GM18511 (cell line): Measurements from ENCODE around the gene NDUFA13.

ENCODE experiments used
- ATAC-seq: cut with Tn5 transposase; IDR thresholded peaks from one replicate; pipeline ENCODE4 v1.9.1; 2021; ENCODE audit warnings: mild to moderate bottlenecking, moderate library complexity; ENCODE audit not compliant: unreplicated experiment

Gene NDUFA13

DNA sequence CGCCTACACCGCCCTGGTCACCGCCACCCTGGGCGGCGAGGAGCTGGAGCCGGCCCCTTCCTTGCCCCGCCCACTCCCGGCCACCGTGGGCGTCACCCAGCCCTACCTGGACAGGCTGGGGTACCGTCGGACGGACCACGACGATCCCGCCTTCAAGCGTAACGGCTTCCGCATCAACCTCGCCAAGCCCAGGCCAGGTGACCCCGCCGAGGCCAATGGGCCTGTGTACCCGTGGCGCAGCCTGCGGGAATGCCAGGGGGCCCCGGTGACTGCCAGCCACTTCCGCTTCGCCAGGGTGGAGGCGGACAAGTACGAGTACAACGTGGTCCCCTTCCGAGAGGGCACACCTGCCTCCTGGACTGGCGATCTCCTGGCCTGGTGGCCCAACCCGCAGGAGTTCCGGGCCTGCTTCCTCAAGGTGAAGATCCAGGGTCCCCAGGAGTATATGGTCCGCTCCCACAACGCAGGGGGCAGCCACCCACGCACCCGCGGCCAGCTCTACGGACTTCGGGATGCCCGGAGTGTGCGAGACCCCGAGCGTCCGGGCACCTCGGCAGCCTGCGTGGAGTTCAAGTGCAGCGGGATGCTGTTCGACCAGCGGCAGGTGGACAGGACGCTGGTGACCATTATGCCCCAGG, 29.0 kb downstream of the NDUFA13 start:
- no peak for ATAC-seq

DNA sequence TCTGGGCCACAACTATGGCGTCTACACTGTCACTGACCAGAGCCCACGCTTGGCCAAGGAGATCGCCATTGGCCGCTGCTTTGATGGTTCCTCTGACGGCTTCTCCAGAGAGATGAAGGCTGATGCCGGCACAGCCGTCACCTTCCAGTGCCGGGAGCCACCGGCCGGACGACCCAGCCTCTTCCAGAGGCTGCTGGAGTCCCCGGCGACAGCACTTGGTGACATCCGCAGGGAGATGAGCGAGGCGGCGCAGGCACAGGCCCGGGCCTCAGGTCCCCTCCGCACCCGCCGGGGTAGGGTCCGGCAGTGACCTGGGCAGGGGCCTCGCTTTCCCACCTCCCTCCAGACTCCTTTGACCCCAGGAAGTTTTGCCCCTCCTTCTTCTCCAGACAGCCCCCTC, 29.7 kb downstream of the NDUFA13 start:
- ATAC-seq: no peak

DNA sequence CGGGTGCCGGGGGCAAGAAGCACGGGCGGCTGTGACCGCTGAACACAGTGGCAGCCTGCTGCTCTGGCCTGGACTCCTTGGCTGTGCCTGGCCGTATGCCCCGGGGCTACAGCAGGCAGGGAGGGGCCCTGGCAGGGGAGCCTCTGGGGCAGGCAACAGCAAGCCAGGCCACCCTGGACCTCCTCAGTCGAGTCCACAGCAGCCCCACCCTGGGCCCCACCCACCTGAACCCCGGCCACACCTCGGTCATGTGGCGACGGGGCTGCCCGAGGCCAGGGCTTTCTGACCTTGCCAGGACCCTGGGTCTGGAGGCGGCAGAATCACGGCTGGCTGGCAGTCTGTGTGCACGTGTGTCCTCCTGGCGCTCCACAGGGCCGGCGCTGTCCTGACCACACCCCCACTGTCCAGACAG, 30.7 kb downstream of the NDUFA13 start:
- no peak for ATAC-seq

DNA sequence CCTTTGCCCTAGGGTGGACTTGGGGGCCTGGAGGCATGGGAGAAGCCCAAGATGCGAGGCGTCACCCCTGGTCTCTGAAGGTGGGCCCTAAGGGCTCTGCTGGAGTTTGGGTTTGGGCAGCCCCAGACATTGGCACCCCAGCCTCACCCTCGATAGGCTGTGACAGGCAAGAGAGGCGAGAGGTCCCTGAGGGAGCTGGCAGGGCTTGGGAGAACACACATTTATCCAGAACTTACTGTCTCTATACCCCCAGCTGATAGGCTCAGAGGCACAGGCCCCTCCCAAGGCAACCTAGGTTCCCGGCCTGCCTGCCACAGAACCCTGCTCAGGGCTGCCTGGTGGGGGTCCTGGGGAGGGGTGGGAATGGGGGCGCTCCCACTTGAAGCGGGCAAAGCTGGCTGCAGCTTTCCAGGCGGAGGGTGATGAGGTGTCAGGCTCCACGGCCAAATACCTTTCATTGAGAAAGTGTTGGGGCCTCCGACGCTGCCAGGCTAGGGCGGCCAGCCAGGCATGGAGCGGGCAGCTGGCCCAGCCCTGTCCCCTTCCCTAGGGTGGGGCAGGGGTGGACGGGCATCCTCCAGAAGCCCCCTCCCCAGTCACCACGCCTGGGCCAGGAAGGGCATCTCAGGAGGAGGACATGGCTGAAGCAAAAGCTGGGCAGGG, 31.8 kb downstream of the NDUFA13 start:
- no peak for ATAC-seq

DNA sequence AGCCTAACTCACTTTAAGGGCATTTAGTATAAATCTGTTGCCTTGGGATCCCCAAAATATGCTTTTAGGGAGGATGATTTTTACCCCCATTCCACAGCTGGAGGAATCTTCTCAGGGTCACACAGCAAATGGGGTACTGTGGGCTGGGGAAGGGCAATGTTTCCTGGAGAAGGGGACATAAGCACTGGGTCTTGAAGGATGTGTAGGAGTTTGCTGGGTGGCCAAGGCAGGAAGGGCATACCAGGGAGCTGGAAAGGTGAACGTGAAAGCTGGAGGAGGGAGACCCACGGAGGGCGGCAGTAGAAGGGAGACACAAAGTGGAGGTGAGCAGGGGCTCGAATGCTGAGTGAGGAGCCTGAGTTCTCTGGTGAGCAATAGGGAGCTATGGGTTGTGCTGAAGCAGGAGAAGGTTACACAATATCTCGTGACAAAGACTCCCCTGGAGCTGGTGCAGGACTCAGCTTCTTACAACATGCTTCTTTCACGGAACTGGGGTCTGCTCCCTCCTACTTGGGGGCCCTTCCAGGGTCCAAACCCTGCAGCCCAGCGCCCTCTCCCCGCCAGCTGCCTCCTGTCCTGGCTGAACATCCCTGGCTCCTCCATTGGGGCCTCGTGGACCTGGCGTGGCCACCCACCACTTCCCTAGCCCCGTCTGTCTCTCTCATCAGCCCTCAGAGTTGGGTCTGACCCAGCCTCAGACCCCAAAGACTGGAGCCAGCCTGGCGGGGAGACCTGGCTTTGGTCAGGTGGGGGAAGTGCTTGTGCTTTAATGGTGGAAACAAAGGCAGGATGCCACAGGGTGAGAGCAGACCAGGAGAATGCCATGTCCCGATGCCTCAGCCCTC, 33.1 kb downstream of the NDUFA13 start:
- ATAC-seq: no peak

DNA sequence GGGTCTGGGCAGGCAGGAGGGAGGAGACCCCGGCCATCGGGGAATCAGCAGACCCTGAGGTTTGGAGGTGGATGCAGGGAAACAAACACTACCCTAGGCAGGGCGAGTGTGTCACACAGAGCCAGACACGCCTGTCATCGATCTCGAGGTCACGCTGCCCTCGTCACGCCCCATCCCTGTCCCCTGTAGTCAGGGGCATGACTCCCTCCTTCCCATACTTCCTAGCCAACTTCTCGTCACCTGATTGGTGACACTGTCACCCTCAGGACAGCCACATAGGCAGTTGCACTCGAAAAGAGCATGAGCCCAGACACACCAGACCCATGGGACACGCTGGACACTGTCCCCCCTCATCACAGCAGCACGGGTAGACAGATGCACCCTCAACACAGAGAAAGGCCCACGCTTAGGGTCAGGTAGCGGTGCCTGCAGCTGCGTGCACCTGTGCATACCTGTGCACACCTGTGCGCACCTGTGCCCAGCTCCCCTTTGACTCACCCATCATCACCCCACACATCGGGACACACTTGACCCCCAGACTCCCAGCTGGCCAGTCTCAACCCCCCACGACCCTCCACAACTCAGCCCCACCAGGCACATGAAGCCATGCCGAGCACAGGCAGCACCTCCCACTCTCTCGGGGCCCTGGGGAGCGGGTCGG, 33.9 kb downstream of the NDUFA13 start:
- ATAC-seq: no peak

DNA sequence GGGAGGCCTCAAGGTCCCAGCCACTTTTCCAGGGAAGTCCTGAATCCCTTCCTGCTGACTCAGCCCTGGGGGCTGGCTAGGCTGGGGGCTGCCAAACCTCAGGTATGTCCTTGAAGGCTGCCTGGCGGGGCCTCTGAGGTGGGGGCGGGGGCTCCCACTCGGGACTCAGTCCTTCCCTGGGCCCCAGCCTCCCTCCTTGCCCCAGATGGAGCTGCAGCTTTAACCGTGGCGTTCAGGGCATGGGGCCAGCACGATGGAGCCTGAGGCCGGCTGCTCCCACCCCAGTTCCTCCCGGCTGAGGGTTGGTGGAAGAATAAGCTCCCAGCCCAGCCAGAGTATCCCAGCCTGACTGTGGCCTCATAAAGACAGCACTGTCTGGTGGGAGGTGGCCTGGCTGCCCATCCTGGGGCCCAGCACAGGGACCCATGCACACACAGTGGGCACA, 34.5 kb downstream of the NDUFA13 start:
- no peak for ATAC-seq

DNA sequence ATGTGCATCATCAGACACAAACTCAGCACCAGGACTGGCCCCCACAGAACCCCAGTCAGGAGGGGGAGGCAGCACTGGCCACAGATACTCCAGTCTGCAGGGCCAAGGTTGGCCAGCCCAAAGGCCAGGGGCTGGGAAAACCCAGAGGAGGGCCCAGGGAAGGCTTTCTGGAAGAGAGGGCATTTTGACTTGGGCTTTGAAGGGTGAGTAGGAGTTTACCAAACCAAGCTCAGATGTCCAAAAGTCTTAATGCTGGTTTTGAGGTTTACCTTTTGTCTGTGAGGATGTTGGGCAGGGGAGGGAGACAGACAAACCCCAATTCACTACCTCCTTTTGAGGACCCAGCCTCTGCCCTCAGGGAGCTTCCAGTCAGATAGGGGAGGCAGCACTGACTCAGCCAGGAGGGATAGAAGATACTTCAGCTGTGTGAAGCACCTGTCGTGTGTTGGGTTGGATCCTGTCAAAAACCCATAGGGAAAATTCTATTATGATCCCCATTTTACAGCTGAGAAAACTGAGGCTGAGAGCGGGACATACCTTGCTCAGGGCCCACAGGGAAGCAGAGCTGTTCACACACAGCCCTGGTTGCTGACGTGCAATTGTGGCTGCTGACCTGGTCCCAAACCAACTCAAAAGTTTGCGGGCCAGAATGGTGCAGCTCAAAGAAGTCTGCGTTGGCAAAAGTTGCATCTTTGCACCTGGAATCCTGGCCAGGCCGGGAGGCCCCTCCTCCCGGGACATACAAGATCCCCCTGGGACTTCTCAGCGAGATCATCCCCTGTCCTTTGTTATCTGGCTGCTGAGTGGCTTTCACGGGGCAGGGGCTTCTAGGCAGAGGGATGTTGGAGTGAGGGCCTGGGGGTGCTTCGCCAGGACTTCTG, 35.2 kb downstream of the NDUFA13 start:
- no peak for ATAC-seq

DNA sequence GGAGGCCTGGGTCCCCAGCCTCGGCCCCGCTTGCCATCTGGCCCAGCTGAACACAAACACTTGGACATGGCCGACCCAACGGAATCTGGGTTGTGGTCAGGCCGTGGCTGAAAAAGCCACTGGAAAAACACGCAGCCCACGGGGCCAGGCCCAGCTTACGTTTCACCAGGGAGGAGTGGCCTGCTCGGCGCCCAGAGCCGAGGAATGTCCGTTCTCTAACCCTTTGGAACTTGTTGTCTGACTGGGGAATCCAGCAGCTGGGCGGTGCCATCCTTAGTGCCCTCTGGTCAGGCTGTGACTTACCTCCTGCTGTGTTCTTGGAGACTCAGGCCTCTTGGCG, 35.8 kb downstream of the NDUFA13 start:
- no peak for ATAC-seq

DNA sequence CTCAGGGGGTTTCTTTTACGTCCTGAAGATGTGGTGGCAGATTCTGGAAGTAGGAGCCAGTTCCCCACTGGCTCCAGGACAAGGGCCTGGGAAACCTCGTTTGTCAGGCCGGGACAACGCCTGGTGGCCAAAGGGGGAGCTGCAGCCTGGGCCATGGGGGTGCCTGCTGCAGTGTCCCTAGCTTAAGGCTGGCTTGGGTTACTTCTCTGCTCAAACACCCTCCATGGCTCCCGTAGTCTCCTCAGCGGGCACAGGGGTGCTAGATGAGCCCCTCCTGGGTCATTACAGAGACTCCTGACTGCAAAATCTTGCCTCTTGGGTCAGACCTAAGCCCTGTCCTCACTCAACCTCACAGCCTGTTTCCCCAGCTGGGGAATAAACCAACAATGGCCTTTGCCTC, 36.8 kb downstream of the NDUFA13 start:
- no peak for ATAC-seq

DNA sequence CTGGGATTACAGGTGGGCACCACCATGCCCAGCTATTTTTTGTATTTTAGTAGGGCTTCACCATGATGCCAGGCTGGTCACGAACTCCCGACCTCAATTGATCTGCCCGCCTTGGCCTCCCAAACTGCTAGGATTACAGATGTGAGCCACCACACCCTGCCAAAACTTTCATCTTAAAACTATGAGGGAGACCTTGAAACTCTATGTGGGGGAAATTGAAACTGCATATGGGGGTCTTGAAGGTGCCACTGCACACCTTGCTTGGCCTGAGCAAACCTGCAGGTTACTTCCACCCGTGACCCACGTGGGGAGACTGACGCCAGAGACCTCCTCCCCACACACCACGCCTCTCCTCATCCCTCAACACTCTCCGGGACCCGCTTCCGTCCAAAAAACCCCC, 37.6 kb downstream of the NDUFA13 start:
- no peak for ATAC-seq

DNA sequence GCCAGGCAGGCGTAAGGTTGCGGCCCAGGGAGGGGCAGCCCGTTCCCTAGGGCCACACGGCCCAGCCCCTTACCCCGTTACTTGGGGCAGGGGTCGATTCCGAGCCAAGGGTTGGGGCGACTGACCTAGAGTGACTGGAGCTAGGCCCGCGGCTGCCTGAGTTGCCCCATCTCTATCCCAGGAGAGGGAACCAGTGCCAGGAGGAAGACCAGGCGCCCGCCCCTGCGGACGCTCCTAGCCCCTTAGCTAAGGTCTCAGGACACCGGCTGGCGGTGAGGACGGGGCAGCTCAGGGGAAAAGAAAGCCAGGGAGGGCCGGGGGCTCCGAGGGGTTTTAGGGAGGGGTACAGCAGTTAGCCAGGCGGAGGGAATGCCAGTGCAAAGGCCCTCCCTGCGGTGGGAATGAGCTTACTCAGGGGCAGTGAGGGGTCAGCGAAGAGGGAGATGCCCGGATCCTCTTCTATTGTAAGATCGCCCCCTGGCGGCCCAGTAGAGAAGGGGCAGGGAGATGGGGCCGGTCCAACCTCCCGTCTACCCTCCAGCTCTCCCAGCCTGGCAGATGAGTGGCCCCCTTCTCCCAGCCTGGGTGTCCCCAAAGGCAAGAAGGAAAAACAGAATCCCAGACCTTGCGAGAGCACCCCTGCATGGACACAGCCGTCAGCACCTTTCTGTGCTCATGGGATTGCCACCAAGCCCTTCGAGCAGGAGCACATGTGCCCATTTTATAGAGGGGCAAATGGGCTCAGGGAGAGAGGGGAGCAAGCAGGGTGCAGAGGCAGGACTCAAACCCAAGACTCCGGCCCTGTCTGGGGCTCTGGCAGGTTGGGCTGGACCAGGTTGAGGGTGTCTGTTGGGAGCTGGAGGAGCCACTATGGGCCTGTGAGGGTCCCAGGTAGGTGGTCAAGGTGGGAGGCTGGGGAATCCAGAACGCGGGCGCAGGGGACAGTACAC, 38.3 kb downstream of the NDUFA13 start:
- ATAC-seq: no peak

DNA sequence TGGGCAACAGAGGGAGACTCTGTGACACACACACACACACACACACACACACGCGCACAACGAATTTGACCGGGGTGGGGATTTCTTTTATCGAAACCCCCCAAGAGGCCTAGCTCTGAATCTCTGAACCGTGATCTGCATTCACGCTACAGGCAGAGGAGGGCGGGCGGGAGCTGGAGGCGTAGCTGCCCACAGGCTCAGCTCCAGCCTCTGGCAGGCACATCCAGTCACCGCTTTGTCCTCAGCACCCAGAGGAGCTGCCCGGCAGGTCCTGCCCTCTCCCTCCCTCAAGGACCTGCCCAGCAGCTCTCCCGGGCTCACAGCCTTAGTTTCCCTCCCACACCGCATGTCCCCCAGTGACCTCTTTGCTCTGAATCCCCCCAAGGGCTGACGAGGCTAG, 42.0 kb downstream of the NDUFA13 start:
- no peak for ATAC-seq

DNA sequence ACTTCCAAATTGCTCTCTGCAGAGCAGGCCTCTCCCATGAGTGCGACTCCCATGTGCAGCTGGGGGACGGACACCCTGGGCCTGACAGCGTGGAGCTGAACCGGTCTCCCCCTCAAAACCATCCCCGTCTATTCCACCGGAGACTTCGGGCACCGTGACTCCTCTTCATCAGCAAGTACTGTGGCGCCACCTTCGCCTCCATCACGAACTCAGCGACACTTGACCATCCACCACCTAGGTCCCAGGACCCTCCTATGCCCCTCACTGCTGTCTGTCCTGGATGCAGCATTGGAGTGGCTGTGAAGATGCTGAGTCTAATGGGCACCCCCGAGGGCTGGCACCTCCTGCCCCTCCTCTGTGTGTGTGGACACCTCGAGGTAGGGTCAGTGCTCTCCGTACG, 42.6 kb downstream of the NDUFA13 start:
- ATAC-seq: no peak

DNA sequence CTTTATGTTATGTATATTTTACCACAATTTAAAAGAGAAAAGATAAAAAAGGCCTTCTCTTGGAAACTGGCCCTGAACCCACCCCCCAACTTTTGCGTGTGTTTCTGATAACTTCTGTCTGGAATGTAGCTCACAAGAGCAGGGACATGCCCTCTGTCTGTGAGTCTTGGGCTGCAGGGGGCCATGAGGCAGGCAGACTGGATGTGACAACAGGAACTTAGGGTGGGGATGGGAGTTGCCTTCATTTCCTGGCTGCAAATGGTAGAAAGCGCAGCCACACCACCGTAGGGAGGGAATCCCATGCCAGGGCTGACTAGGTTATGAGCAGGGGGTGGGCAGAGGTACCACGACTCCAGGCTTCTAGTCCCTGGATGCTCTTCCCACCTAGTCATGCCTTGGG, 43.9 kb downstream of the NDUFA13 start:
- no peak for ATAC-seq

DNA sequence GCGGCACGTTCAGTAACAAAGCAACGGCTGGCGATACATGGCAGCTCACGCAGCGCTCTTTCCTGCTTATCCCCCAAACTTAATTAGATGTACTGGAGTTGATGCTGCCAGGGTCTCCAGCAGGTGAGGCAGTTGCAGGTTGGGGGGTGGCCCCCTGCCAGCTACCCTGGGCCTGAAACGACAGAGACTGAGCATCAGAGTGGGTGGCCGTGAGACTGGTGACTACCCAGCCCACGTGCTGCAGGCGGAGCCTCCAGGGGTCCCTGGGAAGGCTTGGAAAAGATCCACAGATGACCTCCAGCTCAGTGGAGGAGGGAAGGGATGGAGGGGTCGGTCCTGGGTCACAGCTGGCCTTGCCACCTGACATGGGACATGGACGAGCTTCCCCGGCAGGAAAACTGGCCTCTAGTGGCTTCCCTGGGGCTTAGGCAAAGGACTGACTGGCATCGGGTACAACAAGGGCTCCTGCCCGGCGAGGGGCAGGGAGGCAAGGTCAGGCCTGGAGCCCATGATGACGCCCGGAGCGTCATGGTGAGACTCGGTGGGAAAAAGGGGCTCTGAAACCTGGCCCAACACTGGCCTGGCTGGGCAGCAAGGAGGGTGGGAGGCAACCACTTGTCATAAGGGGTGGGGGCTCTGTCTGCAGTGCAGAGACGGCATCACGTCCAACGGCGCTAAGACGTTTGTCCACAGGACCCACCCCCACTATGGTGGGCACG, 46.1 kb downstream of the NDUFA13 start:
- ATAC-seq: no peak

DNA sequence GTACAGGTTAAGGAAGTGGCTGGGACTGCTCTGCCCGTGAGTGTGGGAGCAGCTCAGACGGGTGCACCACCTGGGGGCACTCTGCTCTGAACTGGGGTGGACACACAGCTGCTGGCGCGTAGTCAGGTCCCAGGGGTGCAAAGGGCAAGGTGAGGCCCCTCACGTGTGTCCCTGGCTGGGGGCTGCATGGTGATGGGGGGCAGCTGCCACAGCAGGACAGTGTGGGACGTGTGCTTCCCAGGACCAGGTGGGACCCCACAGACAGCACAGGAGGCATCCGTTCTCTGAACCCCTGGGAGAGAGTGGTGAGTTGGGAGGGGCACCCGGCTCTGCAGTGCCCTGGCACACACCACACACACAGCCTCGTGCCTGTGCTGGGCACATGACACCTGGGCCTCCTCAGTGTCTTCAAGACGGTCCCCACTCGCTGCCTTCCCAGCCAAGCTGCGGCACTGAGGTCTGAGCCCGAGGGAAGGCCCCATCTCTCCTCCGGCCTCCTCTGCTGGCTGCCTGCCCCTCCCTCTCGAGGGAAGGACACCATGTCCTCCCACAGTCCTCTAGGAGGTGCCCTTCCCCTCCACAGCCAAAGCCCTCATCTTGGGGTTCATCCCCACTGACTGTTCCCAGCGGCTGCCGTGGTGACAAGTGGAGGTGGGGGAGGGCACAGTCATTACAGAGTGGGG, 46.8 kb downstream of the NDUFA13 start:
- no peak for ATAC-seq

DNA sequence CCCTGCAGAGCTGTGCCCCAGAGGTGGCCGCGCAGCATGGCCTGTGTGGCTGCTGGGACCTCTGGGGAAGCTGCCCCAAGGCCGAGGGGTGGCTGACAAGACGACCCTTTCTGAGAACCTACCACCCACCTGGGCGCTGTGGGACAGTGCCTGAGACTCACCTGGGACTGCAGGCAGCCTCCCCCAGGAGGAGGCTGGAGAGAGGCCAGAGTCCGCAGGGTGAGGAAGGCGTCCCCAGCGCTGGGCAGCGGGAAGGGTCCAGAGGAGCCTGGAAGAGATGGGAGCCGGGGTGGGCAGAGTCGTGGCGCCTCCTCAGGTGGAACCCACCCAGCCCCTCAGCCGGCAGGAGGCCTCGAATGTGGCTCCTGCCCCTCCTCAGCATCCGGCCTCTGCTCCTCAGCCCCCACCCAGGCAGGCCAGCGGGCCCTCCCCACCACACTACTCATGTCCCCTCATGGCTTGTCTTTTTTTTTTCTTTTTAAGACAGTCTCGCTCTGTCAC, 47.4 kb downstream of the NDUFA13 start:
- ATAC-seq: no peak
